Liver (tissue), 9 donors: ENCODE results near the gene ZDHHC24. TPM values are rescaled to one million over a fixed set of nuclear protein-coding genes. Genes with fewer than 3 reads are reported as not detected.

Experiments used
- DNase-seq: peaks from one replicate; pipeline ENCODE4 v3.0.0-alpha.2; 2017; ENCODE audit warnings: low spot score
- H3K27ac ChIP-seq, 2 donors: one replicate each; pipeline ENCODE4 v1.7.0; 2013; ENCODE audit warnings: inconsistent platforms in 2 of 2, low read length in 2 of 2, control low read depth in 1 of 2, low read depth in 1 of 2, mild to moderate bottlenecking in 1 of 2
- H3K27me3 ChIP-seq, 4 donors: one replicate each; pipeline versions ENCODE4 v1.6.1 to v1.7.0; 2013; ENCODE audit warnings: low read length in 3 of 4, inconsistent platforms in 1 of 4, mild to moderate bottlenecking in 1 of 4, moderate library complexity in 1 of 4; ENCODE audit not compliant: control insufficient read depth in 4 of 4, insufficient read depth in 4 of 4
- H3K36me3 ChIP-seq, 4 donors: one replicate each; pipeline versions ENCODE4 v1.6.1 to v1.7.0; 2013; ENCODE audit warnings: low read length in 3 of 4, mild to moderate bottlenecking in 3 of 4, low read depth in 1 of 4, moderate library complexity in 1 of 4; ENCODE audit not compliant: control insufficient read depth in 4 of 4, insufficient read depth in 3 of 4
- H3K4me1 ChIP-seq, 4 donors: one replicate each; pipeline versions ENCODE4 v1.6.1 to v1.7.0; 2013; ENCODE audit warnings: low read length in 3 of 4, mild to moderate bottlenecking in 3 of 4, moderate library complexity in 1 of 4; ENCODE audit not compliant: control insufficient read depth in 4 of 4, insufficient read depth in 4 of 4
- H3K4me3 ChIP-seq, 3 donors: one replicate each; pipeline versions ENCODE4 v1.6.1 to v1.7.0; 2013; ENCODE audit warnings: low read length in 3 of 3, control low read depth in 1 of 3, low read depth in 1 of 3, mild to moderate bottlenecking in 1 of 3
- H3K9ac ChIP-seq, 2 donors: one replicate each; pipeline ENCODE4 v1.7.0; 2013; ENCODE audit warnings: low read length in 2 of 2, mild to moderate bottlenecking in 2 of 2, moderate library complexity in 2 of 2, control low read depth in 1 of 2, low read depth in 1 of 2
- H3K9me3 ChIP-seq, 4 donors: one replicate each; pipeline versions ENCODE4 v1.6.1 to v1.7.0; 2013; ENCODE audit warnings: low read length in 3 of 4; ENCODE audit not compliant: control insufficient read depth in 4 of 4
- ATF3 ChIP-seq: IDR thresholded peaks from 2 replicates; pipeline ENCODE4 v1.6.1; 2016; ENCODE audit warnings: antibody characterized with exemption
- CTCF ChIP-seq: fragments of 150-350 bp; IDR thresholded peaks from 2 replicates; pipeline ENCODE4 v1.5.1; 2017; ENCODE audit warnings: improper control_type of control experiment, low read depth, low read length; ENCODE audit not compliant: missing input control
- EGR1 ChIP-seq, 2 donors: IDR thresholded peaks; 2 replicates each; pipeline ENCODE4 v1.6.1; 2016 to 2018; ENCODE audit warnings: antibody characterized with exemption in 2 of 2, low read depth in 2 of 2
- FOXA1 ChIP-seq: IDR thresholded peaks from 2 replicates; pipeline ENCODE4 v1.6.1; 2016; ENCODE audit warnings: antibody characterized with exemption
- FOXA2 ChIP-seq: IDR thresholded peaks from 2 replicates; pipeline ENCODE4 v1.6.1; 2016; ENCODE audit warnings: antibody characterized with exemption
- HNF4G ChIP-seq: IDR thresholded peaks from 2 replicates; pipeline ENCODE4 v1.6.1; 2016; ENCODE audit warnings: antibody characterized with exemption
- JUND ChIP-seq, 2 donors: IDR thresholded peaks; 2 replicates each; pipeline ENCODE4 v1.6.1; 2016; ENCODE audit warnings: antibody characterized with exemption in 2 of 2
- MAX ChIP-seq: IDR thresholded peaks from 2 replicates; pipeline ENCODE4 v1.6.1; 2016; ENCODE audit warnings: antibody characterized with exemption
- NR2F2 ChIP-seq: IDR thresholded peaks from 2 replicates; pipeline ENCODE4 v1.6.1; 2016; ENCODE audit warnings: antibody characterized with exemption
- RXRA ChIP-seq, 2 donors: IDR thresholded peaks; 2 replicates each; pipeline ENCODE4 v1.6.1; 2017 to 2018; ENCODE audit warnings: antibody characterized with exemption in 2 of 2, mild to moderate bottlenecking in 1 of 2
- SP1 ChIP-seq: IDR thresholded peaks from 2 replicates; pipeline ENCODE4 v1.6.1; 2018; ENCODE audit warnings: antibody characterized with exemption, mild to moderate bottlenecking
- TAF1 ChIP-seq: conservative IDR thresholded peaks from 2 replicates; pipeline ENCODE4 v1.6.1; 2016; ENCODE audit warnings: antibody characterized with exemption, mild to moderate bottlenecking
- YY1 ChIP-seq: IDR thresholded peaks from 2 replicates; pipeline ENCODE4 v1.6.1; 2016; ENCODE audit warnings: antibody characterized with exemption, mild to moderate bottlenecking
- ZBTB33 ChIP-seq: IDR thresholded peaks from 2 replicates; pipeline ENCODE4 v1.6.1; 2016; ENCODE audit warnings: antibody characterized with exemption
- WGBS: extraction: QIAGEN DNeasy Blood & Tissue Kit; methylation state at CpG from one replicate; pipeline ENCODE4 v1.1.7; 2013; 5-methylcytosine and 5-hydroxymethylcytosine counted together
- polyA plus RNA-seq, 2 donors: library from polyadenylated mRNA; stranded (reverse) in 1 of 2; unstranded in 1 of 2; fragments of 200-250 nt in 1 of 2; fragments of >200 nt in 1 of 2; fragmentation: Nextera tagmentation in 1 of 2; extraction: Ambion mirVana in 1 of 2; gene quantifications; one replicate each; pipeline versions ENCODE4 v1.2.1 to v1.2.3, GENCODE V29; 2013 to 2015
- total RNA-seq, 2 donors: library from RNA; depleted of rRNA; stranded (reverse); fragments of >200 nt; gene quantifications; one replicate each; pipeline ENCODE4 v1.2.3, GENCODE V29; 2014
- TF ChIP-seq, protein P1 (sequence below): IDR thresholded peaks from 2 replicates; pipeline ENCODE4 v1.6.1; 2016; ENCODE audit warnings: antibody characterized with exemption, mild to moderate bottlenecking
- donor health status: healthy.
- donor health status: healthy.
- donor health status: healthy.
- donor health status: healthy.
- donor health status: healthy.

The ZDHHC24 gene
- total and polyA plus RNA-seq, 4 donors: 4.1 to 6.4 (median 5.1) TPM

DNA sequence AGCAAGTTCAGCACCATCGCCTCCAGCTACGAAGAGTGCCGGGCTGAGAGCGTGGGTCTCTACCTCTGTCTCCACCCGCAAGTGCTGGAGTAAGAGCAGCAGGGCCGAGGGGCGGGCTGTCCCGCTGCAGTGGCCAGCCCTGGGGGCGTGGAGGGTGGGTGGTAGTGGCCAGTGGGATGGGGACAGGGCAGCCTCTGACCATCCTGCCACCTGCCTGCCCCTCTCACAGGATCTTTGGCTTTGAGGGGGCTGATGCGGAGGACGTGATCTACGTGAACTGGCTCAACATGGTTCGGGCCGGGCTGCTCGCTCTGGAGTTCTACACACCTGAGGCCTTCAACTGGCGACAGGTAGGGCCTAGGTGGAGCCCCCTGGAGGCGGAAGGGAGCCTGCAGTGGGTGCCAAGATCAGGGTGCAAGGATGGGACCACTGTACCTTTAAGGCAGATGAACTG lies 50.4 kb downstream of the ZDHHC24 start:
- no peak for TF ChIP-seq FOXA2
- TF ChIP-seq JUND (IDR thresholded peaks at IDR 0.05): no peak
- no peak for TF ChIP-seq ZBTB33
- no peak for TF ChIP-seq CTCF
- TF ChIP-seq EGR1 (IDR thresholded peaks at IDR 0.05; ENCODE audit: low read depth in 2 of 2): no peak
- TF ChIP-seq SP1: no peak
- TF ChIP-seq HNF4G: no peak
- no peak for TF ChIP-seq FOXA1
- TF ChIP-seq RXRA (IDR thresholded peaks at IDR 0.05): no peak
- no peak for TF ChIP-seq YY1
- TF ChIP-seq, protein P1, sequence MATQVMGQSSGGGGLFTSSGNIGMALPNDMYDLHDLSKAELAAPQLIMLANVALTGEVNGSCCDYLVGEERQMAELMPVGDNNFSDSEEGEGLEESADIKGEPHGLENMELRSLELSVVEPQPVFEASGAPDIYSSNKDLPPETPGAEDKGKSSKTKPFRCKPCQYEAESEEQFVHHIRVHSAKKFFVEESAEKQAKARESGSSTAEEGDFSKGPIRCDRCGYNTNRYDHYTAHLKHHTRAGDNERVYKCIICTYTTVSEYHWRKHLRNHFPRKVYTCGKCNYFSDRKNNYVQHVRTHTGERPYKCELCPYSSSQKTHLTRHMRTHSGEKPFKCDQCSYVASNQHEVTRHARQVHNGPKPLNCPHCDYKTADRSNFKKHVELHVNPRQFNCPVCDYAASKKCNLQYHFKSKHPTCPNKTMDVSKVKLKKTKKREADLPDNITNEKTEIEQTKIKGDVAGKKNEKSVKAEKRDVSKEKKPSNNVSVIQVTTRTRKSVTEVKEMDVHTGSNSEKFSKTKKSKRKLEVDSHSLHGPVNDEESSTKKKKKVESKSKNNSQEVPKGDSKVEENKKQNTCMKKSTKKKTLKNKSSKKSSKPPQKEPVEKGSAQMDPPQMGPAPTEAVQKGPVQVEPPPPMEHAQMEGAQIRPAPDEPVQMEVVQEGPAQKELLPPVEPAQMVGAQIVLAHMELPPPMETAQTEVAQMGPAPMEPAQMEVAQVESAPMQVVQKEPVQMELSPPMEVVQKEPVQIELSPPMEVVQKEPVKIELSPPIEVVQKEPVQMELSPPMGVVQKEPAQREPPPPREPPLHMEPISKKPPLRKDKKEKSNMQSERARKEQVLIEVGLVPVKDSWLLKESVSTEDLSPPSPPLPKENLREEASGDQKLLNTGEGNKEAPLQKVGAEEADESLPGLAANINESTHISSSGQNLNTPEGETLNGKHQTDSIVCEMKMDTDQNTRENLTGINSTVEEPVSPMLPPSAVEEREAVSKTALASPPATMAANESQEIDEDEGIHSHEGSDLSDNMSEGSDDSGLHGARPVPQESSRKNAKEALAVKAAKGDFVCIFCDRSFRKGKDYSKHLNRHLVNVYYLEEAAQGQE: no peak
- 96% methylated on average over 17 of the region's 17 CpGs for WGBS
- Histone ChIP-seq H3K9ac (no peak overlapping the region), H3K27me3 (no peaks in the 10 kb centered on the region), H3K4me1 (no peaks in the 10 kb centered on the region), H3K4me3 (no peak overlapping the region), H3K9me3 (no peaks in the 10 kb centered on the region), H3K27ac (no peak overlapping the region), H3K36me3 (peaks cover 6 to 42% (median 10%) of the 10 kb centered on the region in 4 donors)
- no peak for DNase-seq

- WGBS: 93% methylated on average over 14 of the region's 14 CpGs
- no peak overlapping the region for H3K27ac ChIP-seq
- H3K4me1 ChIP-seq: no peaks in the 10 kb centered on the region
- no peaks in the 10 kb centered on the region for H3K27me3 ChIP-seq
- H3K36me3 ChIP-seq: peaks cover 6 to 43% (median 9%) of the 10 kb centered on the region in 4 donors
- no peak overlapping the region for H3K9ac ChIP-seq
- H3K4me3 ChIP-seq: no peak overlapping the region
- no peaks in the 10 kb centered on the region for H3K9me3 ChIP-seq
- DNase-seq: no peak
- TF ChIP-seq TAF1 (no peak), NR2F2 (no peak), RXRA (IDR thresholded peaks at IDR 0.05) (no peak), CTCF (no peak), FOXA1 (no peak), EGR1 (IDR thresholded peaks at IDR 0.05; ENCODE audit: low read depth in 2 of 2) (no peak), JUND (IDR thresholded peaks at IDR 0.05) (no peak), ZBTB33 (no peak), ATF3 (no peak), MAX (no peak), SP1 (no peak)
- TF ChIP-seq, protein P1: no peak
Measured at GRCh38 chr11:66494935-66495334, 50.9 kb downstream of the ZDHHC24 start.
